Adrenal gland (tissue), 12 donors: Measurements from ENCODE around the gene ABCE1. TPM values are rescaled to one million over a fixed set of nuclear protein-coding genes. Genes with fewer than 3 reads are reported as not detected.

Source experiments
- DNase-seq, 7 donors: peaks; one replicate each; pipeline ENCODE4 v3.0.0-alpha.2; 2019 to 2020
- H3K27ac ChIP-seq, 5 donors: fragments of 200-600 bp; sonication (generic) in 4 of 5; 1 replicate in 3 of 5; 2 replicates in 2 of 5; pipeline versions ENCODE4 v1.5.1 to v1.8.0; 2016 to 2020; ENCODE audit warnings: mild to moderate bottlenecking in 1 of 5
- H3K27me3 ChIP-seq: fragments of 200-600 bp; 2 replicates; pipeline ENCODE4 v1.8.0; 2021
- H3K36me3 ChIP-seq, 2 donors: fragments of 200-600 bp; replicated peaks in 1 of 2; 1 replicate in 1 of 2; 2 replicates in 1 of 2; pipeline versions ENCODE4 v1.5.1 to v1.8.0; 2018 to 2022
- H3K4me1 ChIP-seq, 2 donors: fragments of 200-600 bp; replicated peaks in 1 of 2; 1 replicate in 1 of 2; 2 replicates in 1 of 2; pipeline versions ENCODE4 v1.5.1 to v1.8.0; 2018 to 2021
- H3K4me3 ChIP-seq, 4 donors: fragments of 200-600 bp; sonication (generic) in 3 of 4; one replicate each; pipeline ENCODE4 v1.5.1; 2016 to 2018
- H3K9me3 ChIP-seq, 3 donors: fragments of 200-600 bp; sonication (generic) in 1 of 3; replicated peaks in 1 of 3; 1 replicate in 2 of 3; 2 replicates in 1 of 3; pipeline versions ENCODE4 v1.5.1 to v1.8.0; 2016 to 2021
- POLR2A ChIP-seq, 2 donors: fragments of 450-650 bp; IDR thresholded peaks; one replicate each; pipeline ENCODE4 v1.6.1; 2017; ENCODE audit warnings: antibody characterized with exemption in 2 of 2, mild to moderate bottlenecking in 2 of 2, moderate library complexity in 1 of 2
- WGBS, 4 donors: extraction: QIAGEN DNeasy Blood & Tissue Kit in 2 of 4; methylation state at CpG; one replicate each; pipeline versions ENCODE4 v1.1.5 to v1.1.7; 2013 to 2017; 5-methylcytosine and 5-hydroxymethylcytosine counted together
- intact Hi-C, 2 donors: fragments of 100-400 bp; cut with DNase I; formaldehyde crosslinking; loops; one replicate each; pipeline versions ENCODE4 v1.14.1 to v1.15.0; 2022 to 2023
- polyA plus RNA-seq, 3 donors: library from polyadenylated mRNA; stranded (reverse); fragments of 200-250 nt in 2 of 3; fragments of 350-450 nt in 1 of 3; fragmentation: Illumina TruSeq in 1 of 3; extraction: RNeasy Lipid Tissue Mini Kit (QIAGEN cat#74804) in 1 of 3; gene quantifications; one replicate each; pipeline ENCODE4 v1.2.3, GENCODE V29; 2013 to 2014
- total RNA-seq, 9 donors: library from RNA; depleted of rRNA in 4 of 9; stranded (reverse); fragments of >200 nt in 4 of 9; fragments of 120-200 nt in 1 of 9; fragmentation: NEBNext Ultra II Directional in 1 of 9; extraction: Animal tissue kit (Norgen Biotek cat#: 25700) in 1 of 9; gene quantifications; one replicate each; pipeline versions ENCODE4 v1.1.0 to v1.2.4, GENCODE V29; 2013 to 2023
- TF ChIP-seq, protein P1 (sequence below), 6 experiments: fragments of 450-650 bp in 4 of 6; fragments of 200-600 bp in 2 of 6; sonication (generic) in 1 of 6; IDR thresholded peaks; 1 replicate in 5 of 6; 2 replicates in 1 of 6; pipeline versions ENCODE4 v1.5.1 to v1.8.0; 2016 to 2021; ENCODE audit warnings: antibody characterized with exemption in 6 of 6, mild to moderate bottlenecking in 2 of 6, moderate library complexity in 1 of 6
- donor health status: healthy with polysubstance abuse.
- donor health status: Bipolar disorder and iron deficiency.
- donor health status: DM: yes; HTN: yes; CAD: no.
- donor health status: DM: no; HTN: no; CAD: no.
- donor health status: DM: no; HTN: no; CAD: no.
- donor health status: DM: yes; HTN: yes; CAD: no.

Gene ABCE1
- total and polyA plus RNA-seq, 12 donors, result 14.9 to 82.0 (median 50.6) TPM

DNA sequence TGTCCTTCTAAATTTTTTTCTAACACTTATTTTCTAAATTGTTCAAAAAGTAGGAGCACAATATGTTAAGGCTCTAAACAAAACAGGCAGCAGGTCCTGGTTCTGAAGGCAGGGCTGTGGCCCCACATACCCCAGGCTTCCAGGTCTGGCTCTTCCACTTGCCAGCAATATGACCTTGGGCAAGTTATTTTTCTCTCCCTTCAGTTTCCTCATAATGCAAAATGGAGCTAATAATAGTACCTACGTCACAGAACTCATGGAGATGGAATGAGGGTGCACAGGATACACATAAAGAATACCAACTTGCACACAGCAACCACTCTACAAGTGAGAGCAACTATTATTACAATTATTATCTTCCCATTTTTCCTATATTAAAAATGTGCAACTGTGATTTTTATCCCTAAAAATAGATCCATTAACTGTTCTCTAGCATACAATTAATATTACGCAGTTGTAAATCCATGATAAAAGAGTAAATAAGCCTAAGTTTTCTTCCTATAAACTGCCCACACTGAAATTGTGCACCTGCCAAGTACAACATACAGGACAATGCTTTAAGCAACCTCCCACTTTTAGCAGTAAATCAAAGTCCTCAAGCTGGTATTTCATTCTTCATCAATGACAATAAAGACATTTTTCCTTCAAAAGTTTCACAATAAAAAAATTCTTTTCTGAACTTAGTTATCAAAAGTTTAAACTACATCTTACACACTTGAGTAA lies 55.2 kb downstream of the ABCE1 start:
- Histone ChIP-seq H3K4me1 (peaks cover 11 to 15% of the 10 kb centered on the region in 2 donors), H3K27me3 (no peaks in the 10 kb centered on the region), H3K36me3 (peaks cover 0 to 60% of the 10 kb centered on the region in 2 donors), H3K4me3 (no peak overlapping the region), H3K9me3 (no peaks in the 10 kb centered on the region), H3K27ac (peak overlapping the region in 1 of 5 donors; percentile 27)
- intact Hi-C loops, result no loop called here
- 63 to 69% (median 66%) methylated on average over 2 of the region's 2 CpGs for WGBS, 4 donors
- DNase-seq, result peak in 4 of 7 donors; percentile 12 to 55 (median 40)
- TF ChIP-seq POLR2A (IDR thresholded peaks at IDR 0.05), result peak in 1 of 2 donors; percentile 25
- TF ChIP-seq, protein P1, sequence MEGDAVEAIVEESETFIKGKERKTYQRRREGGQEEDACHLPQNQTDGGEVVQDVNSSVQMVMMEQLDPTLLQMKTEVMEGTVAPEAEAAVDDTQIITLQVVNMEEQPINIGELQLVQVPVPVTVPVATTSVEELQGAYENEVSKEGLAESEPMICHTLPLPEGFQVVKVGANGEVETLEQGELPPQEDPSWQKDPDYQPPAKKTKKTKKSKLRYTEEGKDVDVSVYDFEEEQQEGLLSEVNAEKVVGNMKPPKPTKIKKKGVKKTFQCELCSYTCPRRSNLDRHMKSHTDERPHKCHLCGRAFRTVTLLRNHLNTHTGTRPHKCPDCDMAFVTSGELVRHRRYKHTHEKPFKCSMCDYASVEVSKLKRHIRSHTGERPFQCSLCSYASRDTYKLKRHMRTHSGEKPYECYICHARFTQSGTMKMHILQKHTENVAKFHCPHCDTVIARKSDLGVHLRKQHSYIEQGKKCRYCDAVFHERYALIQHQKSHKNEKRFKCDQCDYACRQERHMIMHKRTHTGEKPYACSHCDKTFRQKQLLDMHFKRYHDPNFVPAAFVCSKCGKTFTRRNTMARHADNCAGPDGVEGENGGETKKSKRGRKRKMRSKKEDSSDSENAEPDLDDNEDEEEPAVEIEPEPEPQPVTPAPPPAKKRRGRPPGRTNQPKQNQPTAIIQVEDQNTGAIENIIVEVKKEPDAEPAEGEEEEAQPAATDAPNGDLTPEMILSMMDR (IDR thresholded peaks at IDR 0.05), result no peak

DNA sequence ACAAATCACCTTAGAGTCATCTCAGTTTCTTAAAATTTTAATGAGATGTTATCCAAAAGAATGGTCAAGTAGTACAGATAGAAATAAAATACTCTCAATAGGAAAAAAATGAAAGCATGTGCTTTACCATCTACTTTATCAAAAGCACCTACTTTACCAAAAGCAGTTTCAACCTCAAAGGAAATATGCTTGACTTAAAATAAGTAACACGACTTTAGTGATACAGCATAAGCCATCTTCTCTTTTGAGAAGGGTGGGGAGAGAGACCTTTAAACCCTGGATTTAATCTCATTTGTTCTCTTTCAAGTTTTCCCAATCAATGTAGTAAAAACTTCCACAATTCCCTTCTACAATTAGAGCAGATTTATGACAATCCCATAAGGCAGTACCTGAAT lies 55.8 kb downstream of the ABCE1 start:
- no peak for TF ChIP-seq POLR2A (IDR thresholded peaks at IDR 0.05)
- TF ChIP-seq, protein P1 (IDR thresholded peaks at IDR 0.05), result no peak
- intact Hi-C loops, result no loop called here

DNA sequence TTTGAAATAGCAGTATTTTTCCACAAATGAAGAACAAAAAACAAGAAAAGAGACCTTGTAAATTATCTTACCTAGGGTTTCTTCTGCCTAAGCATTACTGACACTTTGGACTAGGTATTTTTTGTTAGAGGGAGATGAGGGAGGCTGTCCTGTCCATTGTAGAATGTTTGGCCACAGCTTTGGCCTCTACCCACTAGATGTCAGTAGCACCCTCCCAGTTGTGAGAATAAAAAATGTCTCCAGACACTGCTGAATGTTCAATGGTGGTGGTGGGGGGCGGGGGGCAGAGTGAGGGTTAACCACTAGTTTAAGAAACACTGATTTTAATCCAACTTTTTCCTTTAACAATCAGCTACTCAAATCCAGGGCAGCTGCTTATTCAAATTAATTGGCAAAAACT lies 56.5 kb downstream of the ABCE1 start:
- no peaks in the 10 kb centered on the region for H3K27me3 ChIP-seq
- TF ChIP-seq, protein P1 (IDR thresholded peaks at IDR 0.05), result peak; percentile 31 to 54 (median 44)
- no peak for TF ChIP-seq POLR2A (IDR thresholded peaks at IDR 0.05)
- H3K4me3 ChIP-seq, result no peak overlapping the region
- H3K4me1 ChIP-seq, result peaks cover 11 to 15% of the 10 kb centered on the region in 2 donors
- no peak overlapping the region for H3K27ac ChIP-seq
- intact Hi-C loops, result no loop called here
- no peaks in the 10 kb centered on the region for H3K9me3 ChIP-seq
- DNase-seq, result peak in 4 of 7 donors; percentile 25 to 42 (median 30)
- peaks cover 0 to 48% of the 10 kb centered on the region in 2 donors for H3K36me3 ChIP-seq
- 90 to 95% (median 91%) methylated on average over 1 of the region's 1 CpG for WGBS, 4 donors

More for the DNA sequence above, 55.8 kb downstream of the ABCE1 start:
- peaks cover 11 to 15% of the 10 kb centered on the region in 2 donors for H3K4me1 ChIP-seq
- 48 to 69% (median 67%) methylated on average over 1 of the region's 1 CpG for WGBS, 4 donors
- H3K27me3 ChIP-seq, result no peaks in the 10 kb centered on the region
- H3K4me3 ChIP-seq, result no peak overlapping the region
- no peaks in the 10 kb centered on the region for H3K9me3 ChIP-seq
- H3K27ac ChIP-seq, result peak overlapping the region in 1 of 5 donors; percentile 27
- peaks cover 0 to 55% of the 10 kb centered on the region in 2 donors for H3K36me3 ChIP-seq
- no peak for DNase-seq

DNA sequence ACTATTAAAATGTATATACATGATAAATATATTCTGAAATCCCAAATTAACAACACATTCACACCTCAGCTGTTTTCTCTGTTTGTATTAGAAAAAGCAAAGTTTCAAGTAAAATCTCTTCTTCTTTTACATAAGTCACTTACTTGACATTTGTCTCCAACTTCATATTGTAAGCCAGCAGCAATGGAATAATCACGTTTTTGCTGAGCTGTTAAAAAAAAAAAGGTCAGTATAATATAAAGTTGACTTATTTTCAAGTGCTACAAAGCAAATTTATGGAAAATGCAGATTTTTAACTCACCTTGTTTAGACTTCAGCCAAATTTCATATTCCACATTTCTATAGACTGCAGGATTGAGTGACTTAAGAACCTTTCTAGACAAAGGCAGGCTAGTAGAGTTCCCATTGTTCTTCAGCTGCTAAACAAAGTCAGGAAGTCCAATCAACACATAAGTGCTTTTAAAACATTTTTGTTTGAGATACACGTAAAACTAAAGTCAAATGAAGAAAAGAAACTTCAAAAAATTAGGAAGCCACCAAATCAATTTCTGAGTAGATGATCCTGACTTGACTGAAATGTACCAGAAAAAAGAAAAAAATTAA lies 57.3 kb downstream of the ABCE1 start:
- no peaks in the 10 kb centered on the region for H3K9me3 ChIP-seq
- TF ChIP-seq POLR2A (IDR thresholded peaks at IDR 0.05), result no peak
- TF ChIP-seq, protein P1 (IDR thresholded peaks at IDR 0.05), result no peak
- intact Hi-C loops, result no loop called here
- no peaks in the 10 kb centered on the region for H3K27me3 ChIP-seq
- 75 to 86% (median 79%) methylated on average over 2 of the region's 2 CpGs for WGBS, 4 donors
- no peak for DNase-seq
- H3K36me3 ChIP-seq, result peaks cover 0 to 42% of the 10 kb centered on the region in 2 donors
- H3K4me3 ChIP-seq, result no peak overlapping the region
- peaks cover 11 to 15% of the 10 kb centered on the region in 2 donors for H3K4me1 ChIP-seq
- H3K27ac ChIP-seq, result no peak overlapping the region
